Bronchial epithelial cell (primary cell): Measurements from ENCODE around the gene C1orf232. TPM values are rescaled to one million over a fixed set of nuclear protein-coding genes. Genes with fewer than 3 reads are reported as not detected.

ENCODE experiments used
- DNase-seq: peaks from one replicate; pipeline ENCODE4 v3.0.0-alpha.2; 2010; ENCODE audit warnings: low read depth
- FAIRE-seq: peaks from 2 replicates; lab custom pipeline; 2011; peaks lifted over from hg19 to GRCh38; lab: Jason Lieb, UNC
- H3K27me3 ChIP-seq: 2 replicates; pipeline ENCODE4 v1.5.1; 2011; ENCODE audit warnings: low read length; ENCODE audit not compliant: control insufficient read depth, insufficient read depth
- H3K36me3 ChIP-seq: 2 replicates; pipeline ENCODE4 v1.5.1; 2011; ENCODE audit warnings: low read length; ENCODE audit not compliant: control insufficient read depth, insufficient read depth
- H3K4me3 ChIP-seq: 2 replicates; pipeline ENCODE4 v1.5.1; 2011; ENCODE audit warnings: mild to moderate bottlenecking, low read depth, low read length, control low read depth
- CTCF ChIP-seq: IDR thresholded peaks from 2 replicates; pipeline ENCODE4 v1.5.1; 2011; ENCODE audit warnings: mild to moderate bottlenecking, moderate library complexity, low read length, control low read depth, inconsistent platforms; ENCODE audit not compliant: insufficient read depth, severe bottlenecking
- total RNA-seq: library from RNA; depleted of rRNA; stranded (reverse); fragments of >200 nt; gene quantifications from 2 replicates; pipeline ENCODE4 v1.2.1, GENCODE V29; 2014

The C1orf232 gene
- total RNA-seq, 1 donor from 2014 or later, result not detected

- no peak for DNase-seq
- no peaks in the 10 kb centered on the region for H3K36me3 ChIP-seq
- no peaks in the 10 kb centered on the region for H3K27me3 ChIP-seq
- H3K4me3 ChIP-seq, result no peak overlapping the region
- FAIRE-seq, result no peak
- no peak for TF ChIP-seq CTCF
Observed at GRCh38 chr1:26148887-26149286, 19.9 kb downstream of the C1orf232 start.

GRCh38 chr1:26145960-26146294 lies 22.8 kb downstream of the C1orf232 start:
- H3K36me3 ChIP-seq, result no peaks in the 10 kb centered on the region
- DNase-seq (no peak), FAIRE-seq (no peak)
- H3K27me3 ChIP-seq, result no peaks in the 10 kb centered on the region
- no peak overlapping the region for H3K4me3 ChIP-seq
- TF ChIP-seq CTCF, result no peak

GRCh38 chr1:26145041-26145959 lies 23.5 kb downstream of the C1orf232 start:
- DNase-seq, result peak; percentile 73
- H3K36me3 ChIP-seq, result no peaks in the 10 kb centered on the region
- no peak overlapping the region for H3K4me3 ChIP-seq
- FAIRE-seq, result peak; percentile 85
- H3K27me3 ChIP-seq, result no peaks in the 10 kb centered on the region
- peak; percentile 84 for TF ChIP-seq CTCF

GRCh38 chr1:26142159-26142558 lies 26.6 kb downstream of the C1orf232 start:
- no peak for DNase-seq
- no peak for TF ChIP-seq CTCF
- FAIRE-seq, result no peak
- Histone ChIP-seq H3K4me3 (no peak overlapping the region), H3K27me3 (no peaks in the 10 kb centered on the region), H3K36me3 (no peaks in the 10 kb centered on the region)

GRCh38 chr1:26138974-26139558 lies 29.7 kb downstream of the C1orf232 start:
- no peak for FAIRE-seq

More at GRCh38 chr1:26138974-26139558, 29.7 kb downstream of the C1orf232 start:
- Histone ChIP-seq H3K4me3 (no peak overlapping the region), H3K36me3 (no peaks in the 10 kb centered on the region), H3K27me3 (no peaks in the 10 kb centered on the region)
- no peak for DNase-seq
- TF ChIP-seq CTCF, result no peak
